ENCODE measurements around the gene MAD2L1. TPM values are rescaled to one million over a fixed set of nuclear protein-coding genes. Genes with fewer than 3 reads are reported as not detected.

The MAD2L1 gene
- total and polyA plus RNA-seq, 8 donors, result 0.45 to 10.1 (median 2.4) TPM; not detected in 1

DNA sequence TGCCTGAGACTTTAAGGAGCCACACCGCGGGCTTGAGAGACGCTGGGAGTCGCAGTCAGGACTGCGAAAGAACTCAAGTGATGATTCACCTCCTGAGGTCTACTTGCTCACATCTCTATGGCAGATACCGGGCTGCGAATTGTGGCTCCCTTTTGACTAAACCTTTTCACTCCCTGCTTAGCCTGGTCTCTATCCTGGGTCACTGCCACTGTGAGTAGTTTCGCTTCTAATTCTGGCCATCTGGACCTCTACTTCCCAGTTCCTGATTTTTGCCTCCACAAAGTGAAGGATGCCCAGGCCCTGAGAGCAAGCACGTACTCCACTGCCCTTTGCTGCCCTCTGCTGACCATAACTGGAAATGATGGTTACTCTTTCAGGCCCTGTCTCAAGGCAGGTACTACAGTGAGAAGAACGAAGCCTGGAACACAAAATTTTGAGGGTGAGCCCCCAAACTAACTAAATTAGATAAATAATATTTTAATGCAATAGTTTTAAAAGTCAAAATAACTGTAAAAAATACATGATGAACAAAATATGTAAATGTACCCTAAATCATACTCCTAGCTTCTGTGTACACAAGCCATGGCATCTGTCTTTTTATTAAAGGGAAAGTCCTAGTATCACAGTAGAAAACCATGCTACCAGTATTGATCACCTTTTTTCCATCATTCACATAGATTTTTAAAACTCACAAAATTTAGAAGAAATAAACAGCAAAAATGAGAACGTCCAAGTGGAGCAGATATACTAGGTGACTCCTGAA is 16.7 kb downstream of the MAD2L1 start:
- TF ChIP-seq POLR2AphosphoS5 (IDR thresholded peaks at IDR 0.05), result peak in 1 of 3 donors; percentile 56
- TF ChIP-seq, protein P1, sequence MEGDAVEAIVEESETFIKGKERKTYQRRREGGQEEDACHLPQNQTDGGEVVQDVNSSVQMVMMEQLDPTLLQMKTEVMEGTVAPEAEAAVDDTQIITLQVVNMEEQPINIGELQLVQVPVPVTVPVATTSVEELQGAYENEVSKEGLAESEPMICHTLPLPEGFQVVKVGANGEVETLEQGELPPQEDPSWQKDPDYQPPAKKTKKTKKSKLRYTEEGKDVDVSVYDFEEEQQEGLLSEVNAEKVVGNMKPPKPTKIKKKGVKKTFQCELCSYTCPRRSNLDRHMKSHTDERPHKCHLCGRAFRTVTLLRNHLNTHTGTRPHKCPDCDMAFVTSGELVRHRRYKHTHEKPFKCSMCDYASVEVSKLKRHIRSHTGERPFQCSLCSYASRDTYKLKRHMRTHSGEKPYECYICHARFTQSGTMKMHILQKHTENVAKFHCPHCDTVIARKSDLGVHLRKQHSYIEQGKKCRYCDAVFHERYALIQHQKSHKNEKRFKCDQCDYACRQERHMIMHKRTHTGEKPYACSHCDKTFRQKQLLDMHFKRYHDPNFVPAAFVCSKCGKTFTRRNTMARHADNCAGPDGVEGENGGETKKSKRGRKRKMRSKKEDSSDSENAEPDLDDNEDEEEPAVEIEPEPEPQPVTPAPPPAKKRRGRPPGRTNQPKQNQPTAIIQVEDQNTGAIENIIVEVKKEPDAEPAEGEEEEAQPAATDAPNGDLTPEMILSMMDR (IDR thresholded peaks at IDR 0.05), result peak in 5 of 7 experiments; percentile 67 to 84 (median 79)
- no peak for TF ChIP-seq EP300 (IDR thresholded peaks at IDR 0.05)
- no peak for TF ChIP-seq POLR2A (IDR thresholded peaks at IDR 0.05)
- Histone ChIP-seq H3K4me3 (peak overlapping the region in 3 of 4 donors; percentile 7 to 28 (median 19)), H3K4me1 (peaks cover 0 to 21% (median 5%) of the 10 kb centered on the region in 4 donors), H3K9me3 (no peaks in the 10 kb centered on the region), H3K27me3 (no peaks in the 10 kb centered on the region), H3K36me3 (no peaks in the 10 kb centered on the region), H3K27ac (peak overlapping the region in 4 of 5 donors; percentile 6 to 66 (median 32))
- peak; percentile 79 to 94 for DNase-seq
- 37 to 48% (median 41%) methylated on average over 11 of the region's 11 CpGs for WGBS, 5 donors
- intact Hi-C loops (cut with DNase I; ENCODE audit: low total_unique reads), result loop anchor here (10.0 kb wide), 1 partner anchor 495 kb away; no protein-coding TSS in a partner anchor

DNA sequence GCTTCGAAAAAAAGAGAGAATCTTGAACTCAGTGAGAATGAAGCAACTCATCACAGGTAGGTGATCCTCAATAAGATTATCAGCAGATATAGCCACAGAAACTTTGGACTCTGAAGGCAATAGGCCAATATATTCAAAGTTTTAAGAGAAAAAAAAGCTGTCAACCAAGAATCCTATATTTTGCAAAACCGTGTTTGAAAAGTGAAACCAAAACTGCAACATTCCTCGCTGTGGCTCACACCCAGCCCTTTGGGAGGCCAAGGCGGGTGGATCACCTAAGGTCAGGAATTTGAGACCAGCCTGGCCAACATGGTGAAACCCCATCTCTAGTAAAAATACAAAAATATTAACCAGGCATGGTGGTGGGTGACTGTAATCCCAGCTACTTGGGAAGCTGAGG is 22.8 kb downstream of the MAD2L1 start:
- no peak for TF ChIP-seq POLR2AphosphoS5 (IDR thresholded peaks at IDR 0.05)
- TF ChIP-seq POLR2A (IDR thresholded peaks at IDR 0.05), result no peak
- TF ChIP-seq, protein P1 (IDR thresholded peaks at IDR 0.05), result no peak
- TF ChIP-seq EP300 (IDR thresholded peaks at IDR 0.05), result no peak
- Histone ChIP-seq H3K4me3 (no peak overlapping the region), H3K36me3 (no peaks in the 10 kb centered on the region), H3K9me3 (peaks cover 0 to 11% (median 0%) of the 10 kb centered on the region in 4 donors), H3K27ac (no peak overlapping the region), H3K4me1 (no peaks in the 10 kb centered on the region), H3K27me3 (no peaks in the 10 kb centered on the region)
- no peak for DNase-seq
- WGBS, 5 donors, result 76 to 91% (median 89%) methylated on average over 4 of the region's 4 CpGs
- intact Hi-C loops (cut with DNase I; ENCODE audit: low total_unique reads), result loop anchor here (10.0 kb wide), 1 partner anchor 489 kb away; no protein-coding TSS in a partner anchor

DNA sequence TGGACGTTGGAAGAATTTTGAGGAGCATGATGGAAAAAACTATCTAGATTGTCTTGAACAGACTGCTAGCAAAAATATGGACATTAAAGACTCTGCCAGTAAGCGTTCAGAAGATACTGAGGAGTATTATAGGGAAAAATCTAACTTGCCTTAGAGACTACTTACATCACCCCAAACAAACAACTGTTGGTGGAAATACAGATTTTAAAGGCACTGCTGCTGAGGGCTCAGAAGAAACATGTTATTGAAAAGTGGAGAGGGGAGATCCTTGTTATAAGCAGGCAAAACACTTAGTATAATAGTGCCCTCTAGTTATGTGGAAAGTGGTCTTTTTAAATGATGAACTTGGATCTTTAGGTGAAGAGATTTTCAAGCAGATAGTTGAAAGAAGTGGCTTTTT is 29.2 kb downstream of the MAD2L1 start:
- TF ChIP-seq POLR2AphosphoS5 (IDR thresholded peaks at IDR 0.05) (no peak), POLR2A (IDR thresholded peaks at IDR 0.05) (no peak), EP300 (IDR thresholded peaks at IDR 0.05) (no peak)
- TF ChIP-seq, protein P1 (IDR thresholded peaks at IDR 0.05), result no peak
- WGBS, 5 donors, result 77 to 89% (median 81%) methylated on average over 2 of the region's 2 CpGs
- H3K36me3 ChIP-seq, result no peaks in the 10 kb centered on the region

DNA sequence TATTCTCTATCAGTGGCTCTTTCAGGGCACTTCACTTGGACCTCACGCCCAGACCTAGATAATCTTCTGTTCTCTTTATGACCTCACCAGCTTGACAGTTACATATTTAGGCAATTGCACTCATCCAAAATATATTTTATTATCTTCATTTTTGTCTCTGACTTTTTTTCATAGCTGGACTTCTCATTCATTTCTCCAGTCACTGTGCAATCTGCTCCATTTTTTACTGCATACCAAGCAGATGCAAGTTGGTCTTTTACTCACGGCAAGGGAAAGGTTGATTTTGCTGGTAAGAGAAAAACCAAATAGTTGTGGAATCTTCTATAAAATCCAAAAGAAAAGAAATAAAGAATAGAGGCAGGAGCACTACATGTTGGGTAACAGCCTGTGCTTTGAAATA is 31.7 kb downstream of the MAD2L1 start:
- intact Hi-C loops (cut with DNase I; ENCODE audit: low total_unique reads), result no loop called here
- TF ChIP-seq, protein P1 (IDR thresholded peaks at IDR 0.05), result no peak
- TF ChIP-seq POLR2A (IDR thresholded peaks at IDR 0.05) (no peak), POLR2AphosphoS5 (IDR thresholded peaks at IDR 0.05) (no peak), EP300 (IDR thresholded peaks at IDR 0.05) (no peak)
- Histone ChIP-seq H3K27ac (no peak overlapping the region), H3K36me3 (no peaks in the 10 kb centered on the region), H3K27me3 (peaks cover 0 to 21% (median 0%) of the 10 kb centered on the region in 3 donors), H3K4me3 (no peak overlapping the region), H3K4me1 (no peaks in the 10 kb centered on the region), H3K9me3 (no peaks in the 10 kb centered on the region)
- no peak for DNase-seq
- WGBS, 5 donors, result 58 to 71% (median 62%) methylated on average over 2 of the region's 2 CpGs

More for the DNA sequence above, 29.2 kb downstream of the MAD2L1 start:
- H3K27ac ChIP-seq, result no peak overlapping the region
- no peak for DNase-seq
- H3K4me1 ChIP-seq, result no peaks in the 10 kb centered on the region
- no peaks in the 10 kb centered on the region for H3K9me3 ChIP-seq
- H3K27me3 ChIP-seq, result peaks cover 0 to 14% (median 0%) of the 10 kb centered on the region in 3 donors
- no peak overlapping the region for H3K4me3 ChIP-seq
- intact Hi-C loops (cut with DNase I; ENCODE audit: low total_unique reads), result no loop called here

Data from stomach (tissue), 9 donors.